ENCODE results near the gene MED15.

Gene MED15

GRCh38 chr22:20565079-20565734 is 57.8 kb downstream of the MED15 start:
- H3K4me1 ChIP-seq (ENCODE audit: control insufficient read depth, low read length): no peaks in the 10 kb centered on the region
- no peaks in the 10 kb centered on the region for H3K79me2 ChIP-seq (ENCODE audit: control insufficient read depth, low read length)
- H3F3A ChIP-seq (ENCODE audit: control insufficient read depth, insufficient read depth): peaks cover 8% of the 10 kb centered on the region
- H3K36me3 ChIP-seq (ENCODE audit: control insufficient read depth, low read length): peaks cover 71% of the 10 kb centered on the region
- H3K4me3 ChIP-seq (ENCODE audit: low read length): no peak overlapping the region
- H4K20me1 ChIP-seq (ENCODE audit: control insufficient read depth, insufficient read depth, low read depth, low read length): 0 out of 2 replicates have a peak, but pooled peaks cover 10% of the 10 kb centered on the region
- TF ChIP-seq CTCF (IDR thresholded peaks at IDR 0.05; ENCODE audit: low read depth, low read length, poor library complexity, severe bottlenecking) (no peak), EZH2phosphoT487 (IDR thresholded peaks at IDR 0.05; ENCODE audit: borderline replicate concordance, low read length) (no peak)
- no peaks in the 10 kb centered on the region for H3K9me3 ChIP-seq (ENCODE audit: control insufficient read depth, insufficient read depth, low read length)
- H3K27me3 ChIP-seq (ENCODE audit: control insufficient read depth, low read length): no peaks in the 10 kb centered on the region
- H3K4me2 ChIP-seq (ENCODE audit: low read length): no peak overlapping the region
- H3K27ac ChIP-seq (ENCODE audit: low read depth, low read length): no peak overlapping the region
- no peaks in the 10 kb centered on the region for H3K9me2 ChIP-seq (replicated peaks; ENCODE audit: control insufficient read depth, low read length)

- H3K27me3 ChIP-seq (ENCODE audit: control insufficient read depth, low read length): no peaks in the 10 kb centered on the region
- H4K20me1 ChIP-seq (ENCODE audit: control insufficient read depth, insufficient read depth, low read depth, low read length): 0 out of 2 replicates have a peak, but pooled peaks cover 10% of the 10 kb centered on the region
- H3K4me3 ChIP-seq (ENCODE audit: low read length): no peak overlapping the region
- H3K4me2 ChIP-seq (ENCODE audit: low read length): no peak overlapping the region
- H3K9me2 ChIP-seq (replicated peaks; ENCODE audit: control insufficient read depth, low read length): no peaks in the 10 kb centered on the region
- H3K36me3 ChIP-seq (ENCODE audit: control insufficient read depth, low read length): peaks cover 67% of the 10 kb centered on the region
- no peaks in the 10 kb centered on the region for H3K9me3 ChIP-seq (ENCODE audit: control insufficient read depth, insufficient read depth, low read length)
- TF ChIP-seq EZH2phosphoT487 (IDR thresholded peaks at IDR 0.05; ENCODE audit: borderline replicate concordance, low read length) (no peak), CTCF (IDR thresholded peaks at IDR 0.05; ENCODE audit: low read depth, low read length, poor library complexity, severe bottlenecking) (no peak)
- H3F3A ChIP-seq (ENCODE audit: control insufficient read depth, insufficient read depth): peaks cover 8% of the 10 kb centered on the region
- no peaks in the 10 kb centered on the region for H3K4me1 ChIP-seq (ENCODE audit: control insufficient read depth, low read length)
- no peak overlapping the region for H3K27ac ChIP-seq (ENCODE audit: low read depth, low read length)
- H3K79me2 ChIP-seq (ENCODE audit: control insufficient read depth, low read length): no peaks in the 10 kb centered on the region
Measured at GRCh38 chr22:20565761-20566160, 58.4 kb downstream of the MED15 start.

DNA sequence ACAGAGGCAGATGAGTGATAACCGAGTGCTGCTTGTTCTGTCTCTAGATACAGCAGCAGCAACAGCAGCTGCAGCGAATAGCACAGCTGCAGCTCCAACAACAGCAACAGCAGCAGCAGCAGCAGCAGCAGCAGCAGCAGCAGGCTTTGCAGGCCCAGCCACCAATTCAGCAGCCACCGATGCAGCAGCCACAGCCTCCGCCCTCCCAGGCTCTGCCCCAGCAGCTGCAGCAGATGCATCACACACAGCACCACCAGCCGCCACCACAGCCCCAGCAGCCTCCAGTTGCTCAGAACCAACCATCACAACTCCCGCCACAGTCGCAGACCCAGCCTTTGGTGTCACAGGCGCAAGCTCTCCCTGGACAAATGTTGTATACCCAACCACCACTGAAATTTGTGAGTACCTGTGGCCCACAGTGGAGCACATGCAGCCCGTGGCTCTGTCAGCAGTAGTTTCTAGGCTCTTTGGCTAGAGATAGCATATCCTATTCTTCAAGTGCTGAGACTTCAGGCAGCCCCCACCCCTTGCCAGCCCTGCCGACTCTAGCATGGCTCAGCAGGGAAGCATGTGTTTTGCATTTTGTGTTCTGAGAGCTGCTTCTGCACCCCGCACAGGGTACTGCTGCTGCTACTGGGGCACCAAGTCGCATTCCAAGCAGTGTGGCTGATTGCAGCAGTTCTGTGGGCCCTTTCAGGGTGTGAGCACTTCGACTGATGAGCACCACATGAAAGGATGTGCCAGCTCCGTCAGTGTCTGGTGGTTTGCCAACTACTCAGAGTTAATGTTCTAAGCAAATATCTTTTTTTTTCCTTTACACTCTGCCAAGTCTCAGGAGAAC is 59.2 kb downstream of the MED15 start:
- Histone ChIP-seq H3K9me3 (ENCODE audit: control insufficient read depth, insufficient read depth, low read length) (no peaks in the 10 kb centered on the region), H3K79me2 (ENCODE audit: control insufficient read depth, low read length) (no peaks in the 10 kb centered on the region), H3K4me2 (ENCODE audit: low read length) (no peak overlapping the region), H3K4me3 (ENCODE audit: low read length) (no peak overlapping the region), H3K27ac (ENCODE audit: low read depth, low read length) (no peak overlapping the region), H3K4me1 (ENCODE audit: control insufficient read depth, low read length) (no peaks in the 10 kb centered on the region), H3F3A (ENCODE audit: control insufficient read depth, insufficient read depth) (peaks cover 8% of the 10 kb centered on the region), H4K20me1 (ENCODE audit: control insufficient read depth, insufficient read depth, low read depth, low read length) (0 out of 2 replicates have a peak, but pooled peaks cover 10% of the 10 kb centered on the region), H3K27me3 (ENCODE audit: control insufficient read depth, low read length) (no peaks in the 10 kb centered on the region), H3K36me3 (ENCODE audit: control insufficient read depth, low read length) (peaks cover 74% of the 10 kb centered on the region), H3K9me2 (replicated peaks; ENCODE audit: control insufficient read depth, low read length) (no peaks in the 10 kb centered on the region)
- TF ChIP-seq CTCF (IDR thresholded peaks at IDR 0.05; ENCODE audit: low read depth, low read length, poor library complexity, severe bottlenecking) (no peak), EZH2phosphoT487 (IDR thresholded peaks at IDR 0.05; ENCODE audit: borderline replicate concordance, low read length) (no peak)
